Measurements from ENCODE around the gene PABPN1L. TPM values are rescaled to one million over a fixed set of nuclear protein-coding genes. Genes with fewer than 3 reads are reported as not detected.

The PABPN1L gene
- total RNA-seq, 1 donor from 2014 or later, result not detected

DNA sequence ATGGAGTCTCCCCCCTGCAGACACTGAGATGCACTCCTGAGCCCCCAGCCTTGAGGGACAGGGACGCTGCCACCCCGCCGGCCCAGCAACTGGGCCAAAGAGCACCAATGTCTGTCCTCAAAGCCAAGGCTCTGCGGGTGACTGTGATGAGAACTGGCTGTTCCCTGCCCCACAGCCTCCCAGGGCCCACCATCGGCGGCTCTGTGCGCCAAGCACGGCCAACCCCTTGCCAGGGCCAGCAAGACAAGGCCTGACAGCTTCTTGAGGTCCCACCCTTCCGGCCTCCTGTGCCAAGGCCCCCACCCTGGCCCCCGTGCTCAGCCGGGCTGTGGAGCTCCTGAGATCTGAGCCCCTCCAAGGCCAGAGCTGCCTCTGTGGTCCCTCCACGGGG is 34.2 kb upstream of the PABPN1L start:
- H4K20me1 ChIP-seq (ENCODE audit: insufficient read depth, low read length), result no peaks in the 10 kb centered on the region
- no peak overlapping the region for H2AFZ ChIP-seq (ENCODE audit: low read depth, low read length)
- H3K27ac ChIP-seq (ENCODE audit: low read depth, low read length), result no peak overlapping the region
- FAIRE-seq, result no peak
- no peaks in the 10 kb centered on the region for H3K9me3 Mint-ChIP-seq (ENCODE audit: unreplicated experiment)
- no peaks in the 10 kb centered on the region for H3K36me3 ChIP-seq (ENCODE audit: insufficient read depth, low read length)
- H3K4me3 ChIP-seq (ENCODE audit: insufficient read depth, low read depth, low read length), result no peak overlapping the region
- H3K4me3 Mint-ChIP-seq (ENCODE audit: unreplicated experiment), result no peak overlapping the region
- no peak overlapping the region for H3K27ac Mint-ChIP-seq (ENCODE audit: unreplicated experiment)
- no peaks in the 10 kb centered on the region for H3K36me3 Mint-ChIP-seq (ENCODE audit: low read depth, unreplicated experiment)
- no peaks in the 10 kb centered on the region for H3K27me3 ChIP-seq (ENCODE audit: insufficient read depth, low read length)
- H3K9ac ChIP-seq (ENCODE audit: low read length), result no peak overlapping the region
- no peaks in the 10 kb centered on the region for H3K4me1 Mint-ChIP-seq (ENCODE audit: low read depth, unreplicated experiment)
- no peak for DNase-seq (ENCODE audit: low read depth)
- H3K4me1 ChIP-seq (ENCODE audit: insufficient read depth, low read length), result no peaks in the 10 kb centered on the region
- no peak overlapping the region for H3K4me2 ChIP-seq (ENCODE audit: low read length)
- H3K27me3 Mint-ChIP-seq (ENCODE audit: low read depth, unreplicated experiment), result peaks cover 17% of the 10 kb centered on the region
- no peaks in the 10 kb centered on the region for H3K79me2 ChIP-seq (ENCODE audit: insufficient read depth, low read length)
- no peak for TF ChIP-seq CTCF (IDR thresholded peaks at IDR 0.05; ENCODE audit: insufficient read depth, low read depth, low read length)
- no peaks in the 10 kb centered on the region for H3K9me3 ChIP-seq (ENCODE audit: insufficient read depth, low read depth, low read length)

- H4K20me1 ChIP-seq (ENCODE audit: insufficient read depth, low read length), result no peaks in the 10 kb centered on the region
- H2AFZ ChIP-seq (ENCODE audit: low read depth, low read length), result no peak overlapping the region
- H3K27ac Mint-ChIP-seq (ENCODE audit: unreplicated experiment), result no peak overlapping the region
- H3K79me2 ChIP-seq (ENCODE audit: insufficient read depth, low read length), result no peaks in the 10 kb centered on the region
- DNase-seq (ENCODE audit: low read depth) (no peak), FAIRE-seq (no peak)
- H3K9me3 ChIP-seq (ENCODE audit: insufficient read depth, low read depth, low read length), result no peaks in the 10 kb centered on the region
- TF ChIP-seq CTCF (IDR thresholded peaks at IDR 0.05; ENCODE audit: insufficient read depth, low read depth, low read length) (no peak), EZH2 (IDR thresholded peaks at IDR 0.05; ENCODE audit: insufficient read depth, low read length) (no peak)
- H3K27me3 Mint-ChIP-seq (ENCODE audit: low read depth, unreplicated experiment), result peaks cover 17% of the 10 kb centered on the region
- no peak overlapping the region for H3K4me3 Mint-ChIP-seq (ENCODE audit: unreplicated experiment)
- H3K27me3 ChIP-seq (ENCODE audit: insufficient read depth, low read length), result no peaks in the 10 kb centered on the region
- no peak overlapping the region for H3K27ac ChIP-seq (ENCODE audit: low read depth, low read length)
- H3K9ac ChIP-seq (ENCODE audit: low read length), result no peak overlapping the region
- no peaks in the 10 kb centered on the region for H3K4me1 ChIP-seq (ENCODE audit: insufficient read depth, low read length)
- H3K36me3 ChIP-seq (ENCODE audit: insufficient read depth, low read length), result no peaks in the 10 kb centered on the region
- H3K4me1 Mint-ChIP-seq (ENCODE audit: low read depth, unreplicated experiment), result no peaks in the 10 kb centered on the region
- H3K4me2 ChIP-seq (ENCODE audit: low read length), result no peak overlapping the region
- no peaks in the 10 kb centered on the region for H3K36me3 Mint-ChIP-seq (ENCODE audit: low read depth, unreplicated experiment)
- H3K9me3 Mint-ChIP-seq (ENCODE audit: unreplicated experiment), result no peaks in the 10 kb centered on the region
- no peak overlapping the region for H3K4me3 ChIP-seq (ENCODE audit: insufficient read depth, low read depth, low read length)
Observed at GRCh38 chr16:88899901-88900661, 33.6 kb upstream of the PABPN1L start.

DNA sequence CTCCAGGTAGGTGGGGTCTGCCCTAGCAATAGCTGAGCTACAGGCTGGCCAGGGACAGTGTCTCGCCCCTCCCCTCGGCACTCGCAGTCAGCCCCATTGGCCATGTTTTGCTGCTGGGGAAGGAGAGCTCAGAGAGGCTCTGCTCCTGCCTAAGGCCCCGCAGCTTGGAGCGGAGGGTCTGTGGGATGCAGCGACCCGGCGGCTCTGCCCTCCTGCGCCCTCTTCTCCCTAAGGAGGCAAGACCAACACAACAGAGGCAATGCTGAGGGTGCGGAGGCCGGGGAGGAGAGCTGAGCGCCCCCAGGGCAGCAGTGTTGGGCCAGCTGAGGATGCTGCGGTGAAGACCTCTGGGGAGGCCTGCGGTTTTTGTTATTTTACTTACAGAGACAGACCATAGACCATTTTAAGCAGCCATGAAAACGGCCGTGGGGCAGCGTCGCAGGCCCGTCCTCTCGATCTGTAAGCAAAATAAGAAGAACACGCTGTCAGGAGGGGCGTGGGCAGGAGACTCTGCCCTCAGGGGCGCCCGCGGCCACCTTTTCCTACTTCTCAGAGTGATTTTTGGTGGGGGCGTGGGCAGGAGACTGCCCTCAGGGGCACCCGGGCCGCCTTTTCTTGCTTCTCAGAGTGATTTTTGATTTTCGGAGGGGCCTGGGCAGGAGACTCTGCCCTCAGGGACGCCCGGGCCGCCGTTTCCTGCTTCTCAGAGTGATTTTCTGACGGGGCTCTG is 31.4 kb upstream of the PABPN1L start:
- H3K4me1 ChIP-seq (ENCODE audit: insufficient read depth, low read length), result no peaks in the 10 kb centered on the region
- H3K4me3 Mint-ChIP-seq (ENCODE audit: unreplicated experiment), result no peak overlapping the region
- H3K4me3 ChIP-seq (ENCODE audit: insufficient read depth, low read depth, low read length), result no peak overlapping the region
- no peaks in the 10 kb centered on the region for H3K27me3 ChIP-seq (ENCODE audit: insufficient read depth, low read length)
- FAIRE-seq, result no peak
- no peaks in the 10 kb centered on the region for H3K4me1 Mint-ChIP-seq (ENCODE audit: low read depth, unreplicated experiment)
- no peak overlapping the region for H3K4me2 ChIP-seq (ENCODE audit: low read length)
- peaks cover 12% of the 10 kb centered on the region for H3K27me3 Mint-ChIP-seq (ENCODE audit: low read depth, unreplicated experiment)
- H3K9ac ChIP-seq (ENCODE audit: low read length), result no peak overlapping the region
- no peaks in the 10 kb centered on the region for H3K9me3 ChIP-seq (ENCODE audit: insufficient read depth, low read depth, low read length)
- TF ChIP-seq CTCF (IDR thresholded peaks at IDR 0.05; ENCODE audit: insufficient read depth, low read depth, low read length) (no peak), EZH2 (IDR thresholded peaks at IDR 0.05; ENCODE audit: insufficient read depth, low read length) (no peak)
- H3K36me3 ChIP-seq (ENCODE audit: insufficient read depth, low read length), result no peaks in the 10 kb centered on the region
- H4K20me1 ChIP-seq (ENCODE audit: insufficient read depth, low read length), result no peaks in the 10 kb centered on the region
- no peak overlapping the region for H3K27ac ChIP-seq (ENCODE audit: low read depth, low read length)
- H3K27ac Mint-ChIP-seq (ENCODE audit: unreplicated experiment), result no peak overlapping the region
- no peaks in the 10 kb centered on the region for H3K9me3 Mint-ChIP-seq (ENCODE audit: unreplicated experiment)
- H2AFZ ChIP-seq (ENCODE audit: low read depth, low read length), result no peak overlapping the region
- H3K79me2 ChIP-seq (ENCODE audit: insufficient read depth, low read length), result no peaks in the 10 kb centered on the region
- H3K36me3 Mint-ChIP-seq (ENCODE audit: low read depth, unreplicated experiment), result no peaks in the 10 kb centered on the region
- no peak for DNase-seq (ENCODE audit: low read depth)

All from astrocyte (in vitro differentiated cells and primary cell).